ENCODE data around the gene CCDC74A.
"Not testable (repeated sequence)": the region's sequence is repeated elsewhere in the genome, so short reads cannot be mapped to it uniquely, and the experiment has no call there.

Gene CCDC74A

DNA sequence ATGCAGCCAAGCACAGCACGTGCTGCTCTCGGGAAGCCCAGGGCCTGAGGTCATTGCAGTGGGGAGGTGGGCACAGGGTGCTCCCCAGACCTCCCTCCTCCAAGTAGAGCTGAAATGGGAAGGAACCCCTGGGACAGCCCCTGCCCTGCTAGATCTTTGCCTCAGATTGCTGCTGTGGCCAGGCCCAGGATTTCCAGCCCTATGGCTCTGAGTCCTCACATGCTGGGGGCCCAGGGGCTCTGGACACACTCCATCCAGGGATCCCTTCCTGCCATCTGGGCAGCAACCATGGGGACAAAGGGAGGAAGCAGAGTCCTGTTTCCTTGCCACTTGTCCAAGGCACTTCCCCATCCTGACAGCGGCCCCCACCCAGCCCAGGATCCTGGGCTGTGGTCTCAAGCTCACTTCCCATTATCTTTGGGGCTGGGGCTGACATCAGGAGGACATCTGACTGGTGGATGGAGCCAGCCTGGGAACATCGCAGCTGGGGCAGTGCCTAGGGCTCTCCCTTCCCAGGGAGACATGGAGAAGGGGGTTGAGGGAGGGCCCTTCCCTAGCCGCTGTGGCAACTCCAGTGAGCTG lies 2.3 kb downstream of the CCDC74A start:
- DNase-seq (ENCODE audit: low spot score): peak; percentile 1

DNA sequence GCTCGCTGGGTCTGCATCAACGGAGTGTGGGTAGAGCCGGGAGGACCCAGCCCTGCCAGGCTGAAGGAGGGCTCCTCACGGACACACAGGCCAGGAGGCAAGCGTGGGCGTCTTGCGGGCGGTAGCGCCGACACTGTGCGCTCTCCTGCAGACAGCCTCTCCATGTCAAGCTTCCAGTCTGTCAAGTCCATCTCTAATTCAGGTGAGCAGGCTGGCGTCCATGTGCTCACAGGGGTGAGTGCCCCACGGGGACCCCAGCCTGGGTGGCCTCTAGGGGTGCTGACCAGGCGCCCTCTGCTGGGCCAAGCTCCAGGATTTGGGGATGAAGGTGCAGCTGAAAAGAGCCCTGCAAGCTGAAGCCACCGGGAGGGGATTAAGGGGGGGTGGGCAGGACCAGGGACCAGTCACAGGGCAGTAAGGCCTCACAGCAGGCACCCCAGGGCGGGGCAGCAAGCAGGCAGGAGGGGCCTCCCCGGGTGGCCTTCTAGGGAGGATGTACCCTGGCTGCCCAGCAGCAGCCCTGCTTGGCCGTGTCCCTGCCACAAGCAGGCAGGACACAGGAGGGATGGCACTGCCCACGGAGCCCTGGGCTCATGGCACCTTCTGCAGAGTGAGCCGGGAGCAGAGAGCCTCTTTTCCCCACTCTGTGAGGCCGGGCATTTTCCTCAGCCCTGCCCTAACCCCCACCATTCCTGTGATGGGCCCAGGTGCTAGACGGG lies 3.1 kb downstream of the CCDC74A start:
- not testable (repeated sequence) for DNase-seq (ENCODE audit: low spot score)

DNA sequence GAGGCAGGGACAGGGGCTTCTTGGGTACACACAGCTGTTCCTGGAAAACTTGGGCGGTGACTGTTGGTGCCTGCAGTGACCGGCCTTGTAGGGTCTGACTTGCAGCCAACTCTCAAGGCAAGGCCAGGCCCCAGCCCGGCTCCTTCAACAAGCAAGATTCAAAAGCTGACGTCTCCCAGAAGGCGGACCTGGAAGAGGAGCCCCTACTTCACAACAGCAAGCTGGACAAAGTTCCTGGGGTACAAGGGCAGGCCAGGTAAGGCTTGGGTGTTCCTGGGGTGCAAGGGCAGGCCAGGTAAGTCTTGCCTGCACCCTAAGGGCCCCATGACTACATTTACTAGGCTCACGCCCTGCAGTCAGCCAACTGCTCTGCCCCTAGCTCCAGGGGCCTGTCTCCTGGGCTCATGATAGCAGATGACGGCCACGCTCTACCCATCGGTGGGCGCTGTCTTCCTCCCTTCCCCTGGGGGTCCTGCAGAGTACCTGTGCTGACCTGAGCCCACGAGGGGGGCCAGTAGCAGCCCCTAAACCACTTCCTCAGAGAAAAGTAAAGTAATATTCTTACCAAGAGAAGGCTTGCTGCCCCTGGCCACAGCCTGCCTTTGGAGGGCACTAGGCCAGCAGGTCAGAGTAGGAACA lies 4.0 kb downstream of the CCDC74A start:
- DNase-seq (ENCODE audit: low spot score): not testable (repeated sequence)

DNA sequence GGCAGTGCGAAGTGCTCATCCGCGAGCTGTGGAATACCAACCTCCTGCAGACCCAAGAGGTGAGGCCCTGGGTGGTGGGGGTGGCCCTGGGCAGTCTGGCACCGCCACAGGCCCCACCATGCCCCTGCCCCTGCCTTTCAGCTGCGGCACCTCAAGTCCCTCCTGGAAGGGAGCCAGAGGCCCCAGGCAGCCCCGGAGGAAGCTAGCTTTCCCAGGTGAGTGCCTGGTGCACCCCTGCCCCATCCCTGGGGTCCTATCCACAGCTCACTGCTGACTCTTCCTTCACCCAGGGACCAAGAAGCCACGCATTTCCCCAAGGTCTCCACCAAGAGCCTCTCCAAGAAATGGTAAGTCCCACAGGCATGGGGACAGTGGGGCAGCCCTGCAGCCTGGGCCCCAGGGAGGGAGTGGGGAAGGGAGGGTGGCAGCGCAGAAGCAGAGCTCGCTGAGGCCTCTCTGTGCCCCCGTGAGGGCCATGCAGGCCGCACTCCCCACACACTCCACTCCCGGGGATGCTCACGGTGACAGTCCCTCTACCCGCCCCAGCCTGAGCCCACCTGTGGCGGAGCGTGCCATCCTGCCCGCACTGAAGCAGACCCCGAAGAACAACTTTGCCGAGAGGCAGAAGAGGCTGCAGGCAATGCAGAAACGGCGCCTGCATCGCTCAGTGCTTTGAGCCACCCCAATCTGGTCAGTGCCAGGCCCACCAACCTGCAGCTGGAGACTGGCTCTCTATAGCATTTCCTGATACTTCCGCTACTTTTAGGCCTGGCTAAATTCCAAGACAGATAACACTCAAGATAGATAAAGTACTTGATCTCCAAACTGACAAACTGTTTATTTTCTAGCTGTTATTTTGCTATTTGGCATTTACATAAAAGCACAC lies 5.3 kb downstream of the CCDC74A start:
- not testable (repeated sequence) for DNase-seq (ENCODE audit: low spot score)

DNA sequence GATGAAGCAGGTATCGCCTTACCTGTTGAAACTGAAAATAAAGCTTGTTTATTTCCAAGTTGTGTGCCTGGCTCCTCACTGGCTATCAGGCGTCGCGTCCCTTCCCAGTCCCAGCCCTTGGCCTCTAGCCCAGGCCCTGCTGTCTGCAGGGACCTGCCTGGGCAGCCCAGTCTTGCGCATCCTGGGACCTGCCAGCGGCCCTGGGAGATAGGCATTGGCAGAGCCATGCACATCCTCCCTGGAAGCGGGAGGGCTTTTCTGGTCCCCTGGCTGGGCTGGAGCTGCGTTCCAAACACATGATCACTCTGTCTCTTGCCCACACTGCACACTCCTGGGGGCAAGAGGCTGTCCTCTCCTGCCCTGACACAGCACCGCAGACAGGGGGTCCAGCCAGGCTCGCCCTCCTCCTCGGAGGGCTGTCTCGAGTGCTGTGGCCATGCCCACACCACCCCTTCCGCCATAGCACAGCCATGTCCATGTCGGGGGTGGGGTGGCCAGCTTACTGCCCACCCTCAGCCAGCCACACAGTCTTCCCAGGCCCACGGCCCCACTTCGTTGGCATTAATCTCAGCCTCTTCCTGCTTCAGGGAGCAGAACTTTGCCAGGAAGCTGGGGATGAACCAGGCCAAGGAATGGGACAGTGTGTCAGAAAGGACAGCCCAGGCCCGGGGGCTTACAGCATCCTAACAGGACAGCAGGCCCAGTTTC lies 6.1 kb downstream of the CCDC74A start:
- not testable (repeated sequence) for DNase-seq (ENCODE audit: low spot score)

- DNase-seq (ENCODE audit: low spot score): not testable (repeated sequence)
Measured at GRCh38 chr2:131534317-131534672, 6.6 kb downstream of the CCDC74A start.

DNA sequence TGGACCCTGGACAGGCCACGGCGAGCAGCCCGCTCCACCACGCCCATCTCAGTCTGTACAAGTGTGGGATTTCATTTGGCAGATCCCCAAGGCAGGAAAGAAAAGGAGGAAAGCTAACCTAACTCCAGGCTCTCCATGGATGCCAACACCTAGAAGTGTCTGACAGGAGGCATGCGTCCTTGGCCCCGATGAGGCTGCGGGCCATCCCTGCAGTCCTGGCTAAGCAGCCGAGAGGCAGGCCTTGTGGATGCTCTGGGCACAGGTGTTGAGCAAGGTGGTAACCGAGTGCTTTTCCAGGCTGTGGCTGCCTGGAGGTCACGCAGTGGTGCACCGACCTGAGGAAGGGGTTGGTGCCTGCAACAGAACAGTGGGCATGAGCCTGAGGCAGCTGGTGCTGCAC lies 7.3 kb downstream of the CCDC74A start:
- not testable (repeated sequence) for DNase-seq (ENCODE audit: low spot score)

GRCh38 chr2:131535526-131535925 lies 7.8 kb downstream of the CCDC74A start:
- DNase-seq (ENCODE audit: low spot score): no peak

DNA sequence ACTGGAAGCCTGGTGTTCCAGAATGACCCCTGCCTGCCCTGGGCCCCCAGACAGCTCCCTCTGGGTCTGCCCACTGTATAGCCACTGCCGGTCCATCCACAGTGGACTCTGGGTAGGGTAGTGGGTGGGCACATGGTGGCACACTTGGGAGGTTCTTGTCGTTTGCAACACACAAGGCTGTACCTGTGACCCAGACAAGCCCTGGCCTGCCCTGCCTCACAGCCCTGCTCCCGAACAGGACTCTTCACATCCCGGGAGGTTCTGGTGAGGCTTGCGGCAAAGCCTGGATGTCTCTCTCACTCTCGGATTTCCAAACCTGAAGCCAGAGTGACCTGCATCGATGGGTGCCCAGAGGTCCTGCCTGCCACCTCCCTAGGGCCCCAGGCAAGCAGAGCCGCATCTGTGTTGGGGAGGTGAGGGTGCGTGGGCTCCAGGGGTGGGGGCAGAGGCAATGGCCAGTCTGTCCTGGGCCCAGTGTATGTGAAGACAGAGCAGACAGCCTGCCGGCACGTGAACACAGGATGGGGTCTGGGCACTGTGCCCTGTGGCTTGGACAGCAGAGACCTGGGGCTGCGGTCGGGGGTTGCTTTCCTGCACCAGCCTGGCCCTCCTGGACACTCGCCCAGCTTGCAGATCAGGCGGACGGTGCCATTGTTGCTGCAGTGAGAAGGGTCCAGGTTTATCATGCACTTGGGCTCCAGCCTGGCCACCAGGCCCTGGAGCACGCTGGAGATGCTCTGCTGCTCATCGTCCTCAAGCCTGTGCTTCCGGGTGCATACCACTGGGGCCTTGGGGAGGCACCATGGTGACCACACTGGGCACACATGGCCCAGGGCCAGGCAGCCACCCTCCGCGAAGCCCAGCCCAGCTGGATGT lies 8.5 kb downstream of the CCDC74A start:
- not testable (repeated sequence) for DNase-seq (ENCODE audit: low spot score)

DNA sequence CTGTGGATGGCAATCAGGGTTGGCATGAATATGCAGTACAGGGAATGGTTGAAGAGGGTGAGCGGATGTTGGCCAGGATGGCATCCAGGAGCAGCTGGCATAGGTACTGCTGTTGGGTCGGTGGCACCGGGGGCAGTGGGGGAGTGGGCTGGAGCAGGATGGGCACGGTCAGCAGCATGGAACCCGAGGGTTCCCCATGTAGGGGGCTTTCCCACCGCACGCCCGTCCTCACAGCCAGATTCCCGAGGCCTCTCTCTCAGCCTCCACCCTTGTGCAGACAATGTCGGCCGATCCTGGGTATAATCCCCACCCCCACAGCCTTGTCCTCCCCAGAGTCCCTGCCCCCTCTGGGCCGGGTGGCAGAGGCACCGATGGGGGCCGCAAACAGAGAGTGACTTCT lies 9.2 kb downstream of the CCDC74A start:
- not testable (repeated sequence) for DNase-seq (ENCODE audit: low spot score)

DNA sequence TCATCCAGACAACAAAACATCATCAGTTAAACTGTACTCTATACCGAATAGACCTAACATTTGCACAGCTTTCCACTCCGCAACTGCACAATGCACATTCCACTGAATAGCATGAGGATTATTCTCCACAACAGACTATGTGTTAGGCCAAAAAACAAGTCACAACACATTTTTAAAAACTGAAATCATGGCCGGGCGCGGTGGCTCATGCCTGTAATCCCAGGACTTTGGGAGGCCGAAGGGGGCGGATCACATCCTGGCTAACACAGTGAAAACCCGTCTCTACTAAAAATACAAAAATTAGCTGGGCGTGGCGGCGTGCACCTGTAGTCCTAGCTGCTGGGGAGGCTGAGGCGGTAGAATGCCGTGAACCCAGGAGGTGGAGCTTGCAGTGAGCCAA lies 11.2 kb downstream of the CCDC74A start:
- DNase-seq (ENCODE audit: low spot score): not testable (repeated sequence)

DNA sequence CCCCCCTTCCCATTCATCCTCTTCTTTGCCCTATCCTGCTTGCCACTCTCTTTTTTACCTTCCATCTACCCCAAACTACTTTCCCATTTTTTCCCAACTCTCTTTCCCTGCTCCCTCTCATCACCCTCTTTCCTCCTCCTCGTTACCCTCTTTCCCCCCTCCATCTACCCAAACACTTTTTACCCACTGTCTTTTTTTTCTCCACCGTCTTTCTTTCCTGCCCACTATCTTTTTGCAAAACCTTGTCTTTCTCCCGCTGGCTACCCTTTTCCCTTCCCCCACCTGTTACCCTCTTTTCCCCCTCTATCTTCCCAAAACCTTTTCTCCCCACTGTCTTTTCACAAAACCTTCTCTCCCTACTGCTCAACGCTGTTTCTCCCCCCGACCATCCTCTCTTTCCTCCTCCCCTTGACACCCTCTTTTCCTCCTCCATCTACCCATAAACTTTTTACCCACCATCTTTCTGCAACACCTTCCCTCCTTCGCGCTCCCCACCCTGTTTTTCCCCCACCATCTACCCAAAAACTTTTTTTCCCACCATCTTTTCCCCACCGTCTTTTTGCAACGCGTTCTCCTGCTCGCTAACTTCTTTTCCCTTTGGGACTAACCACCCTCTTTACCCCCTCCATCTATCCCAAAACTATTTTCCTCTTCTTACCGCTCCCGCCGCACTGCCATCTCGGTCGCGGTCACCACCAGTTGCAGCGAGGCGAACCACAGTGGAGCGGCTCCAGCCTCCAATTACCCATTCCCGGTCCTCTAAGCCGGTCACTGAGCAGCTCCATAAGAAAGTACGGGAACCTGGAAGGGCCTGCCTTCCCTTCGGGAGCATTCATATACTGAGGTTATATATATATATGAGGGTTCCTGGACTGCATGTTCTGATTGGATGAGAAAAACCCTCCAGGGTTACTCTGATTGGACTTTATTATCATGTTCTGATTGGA lies 15.0 kb downstream of the CCDC74A start:
- DNase-seq (ENCODE audit: low spot score): no peak

DNA sequence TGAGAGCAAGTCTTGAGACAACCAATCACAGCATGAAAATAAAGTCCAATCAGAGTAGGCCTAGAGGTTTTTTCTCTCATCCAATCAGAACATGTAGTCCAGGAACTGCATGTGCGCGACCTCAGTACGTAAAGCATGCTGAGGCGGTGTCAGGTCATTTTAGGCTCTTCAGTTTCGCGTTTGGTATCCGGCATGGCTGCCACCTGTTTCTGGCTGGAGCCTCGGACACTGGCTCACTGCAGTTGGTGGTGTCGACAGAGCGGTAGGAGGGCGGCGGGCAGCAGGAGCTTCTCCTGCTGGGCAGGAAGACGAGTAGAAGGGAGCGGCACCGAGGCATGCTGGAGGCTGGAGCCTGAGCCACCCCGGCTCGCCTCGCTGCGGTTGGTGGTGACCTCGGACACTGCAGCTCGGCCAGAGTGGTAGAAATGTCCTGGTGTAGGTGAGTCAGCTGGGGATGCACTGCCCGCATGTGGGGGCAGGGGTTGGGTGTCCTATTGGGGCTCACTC lies 15.8 kb downstream of the CCDC74A start:
- no peak for DNase-seq (ENCODE audit: low spot score)

DNA sequence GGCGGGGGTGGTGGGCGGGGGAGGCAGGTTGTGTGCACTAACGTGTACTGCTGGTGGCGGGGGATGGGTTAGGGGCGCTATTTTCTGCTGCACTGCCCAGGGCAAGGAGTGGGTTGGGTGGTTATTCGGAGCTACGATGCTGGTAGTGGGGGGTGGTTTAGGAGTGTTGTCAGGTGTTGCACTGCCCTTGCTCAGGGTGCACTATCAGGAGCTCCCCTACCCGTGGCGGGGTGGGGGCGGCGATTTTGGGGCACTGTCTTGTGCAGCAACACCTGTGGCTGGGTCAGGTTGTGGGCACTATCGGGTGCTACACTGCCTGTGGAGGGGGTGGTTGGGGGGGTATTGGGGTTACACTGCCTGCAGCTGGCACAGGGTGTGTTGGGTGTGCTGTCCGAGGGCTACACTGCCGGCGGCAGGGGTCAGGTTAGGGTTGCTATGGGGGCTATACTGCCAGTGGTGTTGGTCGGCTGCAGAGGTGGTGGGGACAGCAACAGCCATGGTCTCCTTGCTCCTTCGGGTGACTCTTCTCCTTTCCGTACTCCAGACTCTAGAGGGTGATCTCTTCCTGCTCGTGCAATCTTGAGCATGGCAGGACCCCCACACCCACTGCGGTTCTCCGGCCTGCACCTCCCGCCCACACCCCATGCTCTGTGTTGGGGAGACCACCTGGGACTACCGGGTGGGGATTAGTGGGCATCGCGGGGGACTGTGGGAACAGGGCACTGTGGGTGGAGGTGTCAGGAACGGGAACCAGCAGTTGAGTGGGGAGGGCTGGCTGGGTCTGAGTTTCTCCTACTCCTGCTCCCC lies 16.5 kb downstream of the CCDC74A start:
- not testable (repeated sequence) for DNase-seq (ENCODE audit: low spot score)

GRCh38 chr2:131544813-131545165 lies 17.1 kb downstream of the CCDC74A start:
- not testable (repeated sequence) for DNase-seq (ENCODE audit: low spot score)

GRCh38 chr2:131552871-131553270 lies 25.2 kb downstream of the CCDC74A start:
- DNase-seq (ENCODE audit: low spot score): no peak

- no peak for DNase-seq (ENCODE audit: low spot score)
Measured at GRCh38 chr2:131556998-131557397, 29.3 kb downstream of the CCDC74A start.

DNA sequence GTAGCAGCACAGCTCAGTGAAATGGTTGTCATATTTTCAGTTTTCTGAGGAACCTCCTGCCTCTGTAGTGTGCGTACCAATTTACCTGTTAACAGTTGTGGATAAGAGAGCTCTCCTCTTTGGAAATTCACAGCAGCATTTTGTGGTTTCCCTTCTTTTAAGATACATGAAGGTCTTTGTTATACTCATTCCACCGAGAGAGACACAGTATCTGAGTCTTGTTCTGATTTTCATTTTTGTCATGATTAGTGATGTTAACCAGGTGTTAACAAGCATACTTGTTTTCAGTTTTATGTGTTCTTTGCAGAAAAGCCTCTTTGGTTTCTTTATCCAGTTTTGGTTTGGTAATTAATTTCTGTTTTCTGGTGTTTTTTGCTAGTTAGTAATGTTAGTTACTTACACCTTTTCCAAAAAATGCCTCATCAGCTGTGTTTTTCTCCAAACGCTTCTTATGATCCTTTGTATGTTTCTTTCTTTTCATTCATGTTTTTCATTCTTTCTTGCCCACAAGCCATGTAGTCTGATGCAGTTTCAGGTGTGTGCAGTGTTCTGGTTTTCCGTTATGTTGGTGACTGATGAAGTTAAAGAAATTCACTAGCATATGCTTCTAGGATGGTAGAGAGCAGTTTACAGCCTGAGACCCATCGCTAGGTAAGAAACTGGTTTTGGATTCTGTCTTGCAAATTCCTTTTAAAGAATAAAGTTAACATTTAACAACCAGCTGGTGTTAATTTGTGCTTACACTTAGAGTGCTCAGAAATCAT lies 30.1 kb downstream of the CCDC74A start:
- DNase-seq (ENCODE audit: low spot score): no peak
